SK-N-SH treated with all-trans-retinoic acid at 6 μM for 48 hours (cell line): ENCODE data around the gene OR2AE1.

Source experiments
- ATAC-seq: fragments of 200-7000 bp; cut with Tn5 transposase; 3 replicates; pipeline ENCODE4 v1.9.1; 2020; ENCODE audit warnings: mild to moderate bottlenecking, moderate library complexity
- ARNTL ChIP-seq: fragments of 450-650 bp; formaldehyde crosslinking; IDR thresholded peaks from 2 replicates; pipeline ENCODE4 v1.5.0; 2020; ENCODE audit warnings: low read depth, mild to moderate bottlenecking, moderate library complexity, borderline replicate concordance
- BACH2 ChIP-seq: fragments of 250-450 bp; sonication (Bioruptor Pico); IDR thresholded peaks from 2 replicates; pipeline ENCODE4 v1.9.0; 2021; ENCODE audit warnings: mild to moderate bottlenecking, borderline replicate concordance
- ESRRG ChIP-seq: fragments of 250-450 bp; sonication (Bioruptor Pico); IDR thresholded peaks from 2 replicates; pipeline ENCODE4 v1.6.1; 2021; ENCODE audit warnings: mild to moderate bottlenecking
- GLIS3 ChIP-seq: fragments of 250-450 bp; sonication (Bioruptor Pico); IDR thresholded peaks from 2 replicates; pipeline ENCODE4 v1.5.0; 2020; ENCODE audit warnings: mild to moderate bottlenecking, moderate library complexity
- ISL1 ChIP-seq: fragments of 250-450 bp; sonication (Bioruptor Pico); IDR thresholded peaks from 2 replicates; pipeline ENCODE4 v2.1.2; 2022; ENCODE audit warnings: mild to moderate bottlenecking, moderate library complexity
- PPARA ChIP-seq: fragments of 250-450 bp; sonication (Bioruptor Pico); IDR thresholded peaks from 2 replicates; pipeline ENCODE4 v1.5.0; 2020; ENCODE audit warnings: mild to moderate bottlenecking, borderline replicate concordance
- RARB ChIP-seq: fragments of 250-450 bp; sonication (Bioruptor Pico); IDR thresholded peaks from 2 replicates; pipeline ENCODE4 v1.8.0; 2021; ENCODE audit warnings: mild to moderate bottlenecking, moderate library complexity
- TCF4 ChIP-seq: fragments of 250-450 bp; sonication (Bioruptor Pico); IDR thresholded peaks from 2 replicates; pipeline ENCODE4 v1.8.0; 2021; ENCODE audit warnings: mild to moderate bottlenecking, moderate library complexity, borderline replicate concordance
- TOX ChIP-seq: fragments of 250-450 bp; sonication (Bioruptor Pico); IDR thresholded peaks from 2 replicates; pipeline ENCODE4 v1.8.0; 2021; ENCODE audit warnings: mild to moderate bottlenecking, moderate library complexity, borderline replicate concordance
- ZC3H10 ChIP-seq: fragments of 250-450 bp; sonication (Bioruptor Pico); IDR thresholded peaks from 2 replicates; pipeline ENCODE4 v1.5.1; 2021; ENCODE audit warnings: mild to moderate bottlenecking, moderate library complexity
- ZFP3 ChIP-seq: fragments of 250-450 bp; sonication (Bioruptor Pico); IDR thresholded peaks from 2 replicates; pipeline ENCODE4 v1.5.0; 2020; ENCODE audit warnings: mild to moderate bottlenecking, moderate library complexity
- ZFP30 ChIP-seq: fragments of 450-650 bp; formaldehyde crosslinking; IDR thresholded peaks from 2 replicates; pipeline ENCODE4 v1.5.0; 2022; ENCODE audit warnings: mild to moderate bottlenecking, moderate library complexity
- ZNF565 ChIP-seq: fragments of 450-650 bp; formaldehyde crosslinking; conservative IDR thresholded peaks from 2 replicates; pipeline ENCODE4 v1.5.0; 2020; ENCODE audit warnings: low read depth, mild to moderate bottlenecking, moderate library complexity
- ZNF70 ChIP-seq: fragments of 450-650 bp; formaldehyde crosslinking; IDR thresholded peaks from 2 replicates; pipeline ENCODE4 v1.5.0; 2020; ENCODE audit warnings: mild to moderate bottlenecking, moderate library complexity
- ZNF8 ChIP-seq: fragments of 450-650 bp; formaldehyde crosslinking; IDR thresholded peaks from 2 replicates; pipeline ENCODE4 v1.5.0; 2020; ENCODE audit warnings: mild to moderate bottlenecking, moderate library complexity
- TF ChIP-seq, protein P1 (sequence below): fragments of 250-450 bp; sonication (Bioruptor Pico); IDR thresholded peaks from 2 replicates; pipeline ENCODE4 v1.5.0; 2020; ENCODE audit warnings: mild to moderate bottlenecking, moderate library complexity
- TF ChIP-seq, protein P2 (sequence below): fragments of 250-450 bp; sonication (Bioruptor Pico); IDR thresholded peaks from 2 replicates; pipeline ENCODE4 v1.8.0; 2020; ENCODE audit warnings: mild to moderate bottlenecking, moderate library complexity, borderline replicate concordance
- TF ChIP-seq, protein P3 (sequence below): fragments of 250-450 bp; sonication (Bioruptor Pico); IDR thresholded peaks from 2 replicates; pipeline ENCODE4 v1.5.1; 2020; ENCODE audit warnings: low read depth, mild to moderate bottlenecking, moderate library complexity
- TF ChIP-seq, protein P4 (sequence below): fragments of 250-450 bp; sonication (Bioruptor Pico); IDR thresholded peaks from 2 replicates; pipeline ENCODE4 v1.5.1; 2021; ENCODE audit warnings: mild to moderate bottlenecking, moderate library complexity

OR2AE1 gene

DNA sequence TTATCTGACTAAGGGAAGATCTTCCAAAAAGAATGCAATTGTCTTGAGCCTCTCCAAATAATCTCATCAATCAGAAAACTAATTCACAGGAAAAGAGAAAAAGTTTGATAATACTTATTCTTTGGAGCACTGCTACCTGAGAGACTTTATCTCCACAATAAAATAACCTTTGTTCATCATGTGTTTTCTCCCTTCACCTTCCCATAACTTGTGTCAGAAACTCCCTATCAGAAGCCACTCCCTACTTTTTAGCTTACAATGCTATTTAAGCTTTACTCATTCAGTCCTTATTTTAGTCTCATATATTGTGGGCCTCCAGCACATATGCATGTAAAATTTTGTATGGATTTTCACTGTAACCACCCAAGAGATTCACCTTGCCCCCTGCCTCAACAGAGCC, 48.0 kb downstream of the OR2AE1 start:
- no peak for ATAC-seq
- TF ChIP-seq BACH2 (no peak), ZC3H10 (CRISPR knock-in tag) (no peak), ESRRG (CRISPR knock-in tag) (no peak), GLIS3 (CRISPR knock-in tag) (no peak), ZNF8 (CRISPR knock-in tag) (no peak), TOX (no peak), ARNTL (CRISPR knock-in tag) (no peak), ZFP3 (CRISPR knock-in tag) (no peak), RARB (CRISPR knock-in tag) (no peak), ISL1 (CRISPR knock-in tag) (no peak)
- TF ChIP-seq, protein P1, sequence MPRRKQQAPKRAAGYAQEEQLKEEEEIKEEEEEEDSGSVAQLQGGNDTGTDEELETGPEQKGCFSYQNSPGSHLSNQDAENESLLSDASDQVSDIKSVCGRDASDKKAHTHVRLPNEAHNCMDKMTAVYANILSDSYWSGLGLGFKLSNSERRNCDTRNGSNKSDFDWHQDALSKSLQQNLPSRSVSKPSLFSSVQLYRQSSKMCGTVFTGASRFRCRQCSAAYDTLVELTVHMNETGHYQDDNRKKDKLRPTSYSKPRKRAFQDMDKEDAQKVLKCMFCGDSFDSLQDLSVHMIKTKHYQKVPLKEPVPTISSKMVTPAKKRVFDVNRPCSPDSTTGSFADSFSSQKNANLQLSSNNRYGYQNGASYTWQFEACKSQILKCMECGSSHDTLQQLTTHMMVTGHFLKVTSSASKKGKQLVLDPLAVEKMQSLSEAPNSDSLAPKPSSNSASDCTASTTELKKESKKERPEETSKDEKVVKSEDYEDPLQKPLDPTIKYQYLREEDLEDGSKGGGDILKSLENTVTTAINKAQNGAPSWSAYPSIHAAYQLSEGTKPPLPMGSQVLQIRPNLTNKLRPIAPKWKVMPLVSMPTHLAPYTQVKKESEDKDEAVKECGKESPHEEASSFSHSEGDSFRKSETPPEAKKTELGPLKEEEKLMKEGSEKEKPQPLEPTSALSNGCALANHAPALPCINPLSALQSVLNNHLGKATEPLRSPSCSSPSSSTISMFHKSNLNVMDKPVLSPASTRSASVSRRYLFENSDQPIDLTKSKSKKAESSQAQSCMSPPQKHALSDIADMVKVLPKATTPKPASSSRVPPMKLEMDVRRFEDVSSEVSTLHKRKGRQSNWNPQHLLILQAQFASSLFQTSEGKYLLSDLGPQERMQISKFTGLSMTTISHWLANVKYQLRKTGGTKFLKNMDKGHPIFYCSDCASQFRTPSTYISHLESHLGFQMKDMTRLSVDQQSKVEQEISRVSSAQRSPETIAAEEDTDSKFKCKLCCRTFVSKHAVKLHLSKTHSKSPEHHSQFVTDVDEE (CRISPR knock-in tag): no peak
- TF ChIP-seq, all 23 proteins: peak for 0

DNA sequence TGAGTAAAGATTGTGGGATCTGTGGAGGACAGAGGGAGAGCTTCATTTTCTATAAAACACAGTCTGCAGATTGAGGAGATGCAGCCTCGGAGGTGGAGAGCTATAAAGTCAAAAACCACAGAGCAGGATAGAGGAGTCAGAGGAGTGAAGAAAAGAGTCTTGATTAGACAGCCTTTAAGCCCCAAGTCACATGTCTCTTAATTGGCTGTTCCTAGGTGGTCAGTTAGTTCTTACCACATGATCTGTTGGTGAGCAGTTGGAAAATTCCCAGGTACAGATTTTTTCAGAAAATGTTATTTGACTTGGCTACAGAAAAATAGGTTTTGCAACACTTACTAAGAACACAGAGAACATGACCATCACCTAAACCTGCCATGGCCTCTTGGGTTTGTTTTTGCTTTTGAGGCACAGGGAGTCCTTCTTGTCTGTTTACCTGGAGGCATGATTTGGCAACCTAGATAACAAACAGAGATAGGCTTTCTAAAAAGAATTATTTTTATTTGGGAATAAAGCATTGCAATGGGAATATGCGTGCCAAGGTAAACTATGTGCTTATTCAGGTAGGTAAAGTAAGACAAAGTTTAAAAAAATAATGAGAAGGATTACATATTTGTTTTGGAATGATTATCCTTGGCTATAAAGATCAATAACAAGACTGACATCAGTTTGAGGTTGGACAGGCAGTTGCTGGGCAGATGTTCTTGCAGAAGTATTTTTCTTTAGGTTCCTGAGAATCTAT, 49.6 kb downstream of the OR2AE1 start:
- TF ChIP-seq, protein P1 (CRISPR knock-in tag): no peak
- TF ChIP-seq, protein P2, sequence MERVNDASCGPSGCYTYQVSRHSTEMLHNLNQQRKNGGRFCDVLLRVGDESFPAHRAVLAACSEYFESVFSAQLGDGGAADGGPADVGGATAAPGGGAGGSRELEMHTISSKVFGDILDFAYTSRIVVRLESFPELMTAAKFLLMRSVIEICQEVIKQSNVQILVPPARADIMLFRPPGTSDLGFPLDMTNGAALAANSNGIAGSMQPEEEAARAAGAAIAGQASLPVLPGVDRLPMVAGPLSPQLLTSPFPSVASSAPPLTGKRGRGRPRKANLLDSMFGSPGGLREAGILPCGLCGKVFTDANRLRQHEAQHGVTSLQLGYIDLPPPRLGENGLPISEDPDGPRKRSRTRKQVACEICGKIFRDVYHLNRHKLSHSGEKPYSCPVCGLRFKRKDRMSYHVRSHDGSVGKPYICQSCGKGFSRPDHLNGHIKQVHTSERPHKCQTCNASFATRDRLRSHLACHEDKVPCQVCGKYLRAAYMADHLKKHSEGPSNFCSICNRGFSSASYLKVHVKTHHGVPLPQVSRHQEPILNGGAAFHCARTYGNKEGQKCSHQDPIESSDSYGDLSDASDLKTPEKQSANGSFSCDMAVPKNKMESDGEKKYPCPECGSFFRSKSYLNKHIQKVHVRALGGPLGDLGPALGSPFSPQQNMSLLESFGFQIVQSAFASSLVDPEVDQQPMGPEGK (CRISPR knock-in tag): no peak
- TF ChIP-seq PPARA (no peak), ZNF8 (CRISPR knock-in tag) (no peak), RARB (CRISPR knock-in tag) (no peak), ISL1 (CRISPR knock-in tag) (no peak), ZNF565 (CRISPR knock-in tag) (no peak), TOX (no peak), TCF4 (no peak), ZNF70 (no peak), ARNTL (CRISPR knock-in tag) (no peak), ZFP30 (CRISPR knock-in tag) (no peak), BACH2 (no peak)
- TF ChIP-seq, protein P3, sequence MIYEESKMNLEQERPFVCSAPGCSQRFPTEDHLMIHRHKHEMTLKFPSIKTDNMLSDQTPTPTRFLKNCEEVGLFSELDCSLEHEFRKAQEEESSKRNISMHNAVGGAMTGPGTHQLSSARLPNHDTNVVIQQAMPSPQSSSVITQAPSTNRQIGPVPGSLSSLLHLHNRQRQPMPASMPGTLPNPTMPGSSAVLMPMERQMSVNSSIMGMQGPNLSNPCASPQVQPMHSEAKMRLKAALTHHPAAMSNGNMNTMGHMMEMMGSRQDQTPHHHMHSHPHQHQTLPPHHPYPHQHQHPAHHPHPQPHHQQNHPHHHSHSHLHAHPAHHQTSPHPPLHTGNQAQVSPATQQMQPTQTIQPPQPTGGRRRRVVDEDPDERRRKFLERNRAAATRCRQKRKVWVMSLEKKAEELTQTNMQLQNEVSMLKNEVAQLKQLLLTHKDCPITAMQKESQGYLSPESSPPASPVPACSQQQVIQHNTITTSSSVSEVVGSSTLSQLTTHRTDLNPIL (CRISPR knock-in tag): no peak
- TF ChIP-seq, protein P4, sequence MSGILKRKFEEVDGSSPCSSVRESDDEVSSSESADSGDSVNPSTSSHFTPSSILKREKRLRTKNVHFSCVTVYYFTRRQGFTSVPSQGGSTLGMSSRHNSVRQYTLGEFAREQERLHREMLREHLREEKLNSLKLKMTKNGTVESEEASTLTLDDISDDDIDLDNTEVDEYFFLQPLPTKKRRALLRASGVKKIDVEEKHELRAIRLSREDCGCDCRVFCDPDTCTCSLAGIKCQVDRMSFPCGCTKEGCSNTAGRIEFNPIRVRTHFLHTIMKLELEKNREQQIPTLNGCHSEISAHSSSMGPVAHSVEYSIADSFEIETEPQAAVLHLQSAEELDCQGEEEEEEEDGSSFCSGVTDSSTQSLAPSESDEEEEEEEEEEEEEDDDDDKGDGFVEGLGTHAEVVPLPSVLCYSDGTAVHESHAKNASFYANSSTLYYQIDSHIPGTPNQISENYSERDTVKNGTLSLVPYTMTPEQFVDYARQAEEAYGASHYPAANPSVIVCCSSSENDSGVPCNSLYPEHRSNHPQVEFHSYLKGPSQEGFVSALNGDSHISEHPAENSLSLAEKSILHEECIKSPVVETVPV (CRISPR knock-in tag): no peak
- TF ChIP-seq, all 23 proteins: peak for 0
- no peak for ATAC-seq
